Astrocyte of the spinal cord (primary cell): Measurements from ENCODE around the gene HOXA1.

Experiments
- DNase-seq: peaks from one replicate; pipeline ENCODE4 v3.0.0; 2011; ENCODE audit warnings: low read depth, low spot score
- H3K4me3 ChIP-seq: 2 replicates; pipeline ENCODE4 v1.5.1; 2011; ENCODE audit warnings: low read depth, mild to moderate bottlenecking, low read length, moderate library complexity
- in situ Hi-C: cut with HindIII; loops from 2 replicates; pipeline ENCODE4 v1.10.0; 2017; ENCODE audit warnings: low sequenced_read_pairs
- TF ChIP-seq, protein P1 (sequence below): IDR thresholded peaks from 2 replicates; pipeline ENCODE4 v1.5.1; 2012; ENCODE audit warnings: low read depth, mild to moderate bottlenecking, low read length, inconsistent platforms

The HOXA1 gene

DNA sequence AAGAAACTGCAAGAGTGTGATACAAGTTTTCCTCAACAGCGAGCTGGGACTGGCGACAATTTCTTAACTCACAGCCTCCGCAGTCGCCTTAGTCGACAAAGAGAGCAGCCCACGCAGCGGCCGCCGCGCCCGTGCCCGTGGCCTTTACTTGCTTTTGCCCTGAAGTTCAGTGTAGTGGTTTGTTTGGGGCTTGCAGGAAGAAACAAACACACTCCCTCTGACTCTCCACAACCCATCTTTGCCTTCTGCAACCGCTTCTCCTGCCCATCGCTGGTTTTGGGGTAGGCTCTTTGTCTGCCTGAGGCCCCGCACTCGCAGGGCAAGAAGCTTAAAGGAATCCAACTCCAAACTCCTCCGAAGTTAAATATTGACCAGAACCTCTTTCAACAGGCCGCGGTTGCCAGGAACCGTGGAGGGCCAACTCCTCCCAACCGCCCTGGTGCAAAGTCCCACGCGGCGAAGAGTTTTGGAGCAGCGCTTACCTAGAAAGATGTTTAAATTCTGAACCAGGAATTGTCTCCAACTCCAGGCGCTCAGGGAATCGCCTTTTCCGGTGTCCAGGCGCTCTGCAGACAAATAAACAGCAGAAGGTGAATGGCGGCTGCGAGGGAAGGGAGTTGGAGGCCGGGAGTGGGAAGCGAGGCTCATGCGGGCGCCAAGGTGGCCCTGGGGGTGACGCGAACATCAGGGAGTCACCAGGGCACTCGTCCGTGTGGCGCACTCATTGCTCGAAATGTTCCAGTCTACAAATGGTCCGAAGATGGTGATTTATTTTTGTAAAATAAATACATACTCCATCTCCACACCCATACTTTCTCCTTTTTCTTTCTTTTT, 26.5 kb upstream of the HOXA1 start:
- TF ChIP-seq, protein P1, sequence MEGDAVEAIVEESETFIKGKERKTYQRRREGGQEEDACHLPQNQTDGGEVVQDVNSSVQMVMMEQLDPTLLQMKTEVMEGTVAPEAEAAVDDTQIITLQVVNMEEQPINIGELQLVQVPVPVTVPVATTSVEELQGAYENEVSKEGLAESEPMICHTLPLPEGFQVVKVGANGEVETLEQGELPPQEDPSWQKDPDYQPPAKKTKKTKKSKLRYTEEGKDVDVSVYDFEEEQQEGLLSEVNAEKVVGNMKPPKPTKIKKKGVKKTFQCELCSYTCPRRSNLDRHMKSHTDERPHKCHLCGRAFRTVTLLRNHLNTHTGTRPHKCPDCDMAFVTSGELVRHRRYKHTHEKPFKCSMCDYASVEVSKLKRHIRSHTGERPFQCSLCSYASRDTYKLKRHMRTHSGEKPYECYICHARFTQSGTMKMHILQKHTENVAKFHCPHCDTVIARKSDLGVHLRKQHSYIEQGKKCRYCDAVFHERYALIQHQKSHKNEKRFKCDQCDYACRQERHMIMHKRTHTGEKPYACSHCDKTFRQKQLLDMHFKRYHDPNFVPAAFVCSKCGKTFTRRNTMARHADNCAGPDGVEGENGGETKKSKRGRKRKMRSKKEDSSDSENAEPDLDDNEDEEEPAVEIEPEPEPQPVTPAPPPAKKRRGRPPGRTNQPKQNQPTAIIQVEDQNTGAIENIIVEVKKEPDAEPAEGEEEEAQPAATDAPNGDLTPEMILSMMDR, result no peak
- DNase-seq, result no peak
- H3K4me3 ChIP-seq, result peak overlapping the region; percentile 64
- in situ Hi-C loops, result loop anchor here (10.0 kb wide), 1 partner anchor 267 kb away; no protein-coding TSS in a partner anchor

DNA sequence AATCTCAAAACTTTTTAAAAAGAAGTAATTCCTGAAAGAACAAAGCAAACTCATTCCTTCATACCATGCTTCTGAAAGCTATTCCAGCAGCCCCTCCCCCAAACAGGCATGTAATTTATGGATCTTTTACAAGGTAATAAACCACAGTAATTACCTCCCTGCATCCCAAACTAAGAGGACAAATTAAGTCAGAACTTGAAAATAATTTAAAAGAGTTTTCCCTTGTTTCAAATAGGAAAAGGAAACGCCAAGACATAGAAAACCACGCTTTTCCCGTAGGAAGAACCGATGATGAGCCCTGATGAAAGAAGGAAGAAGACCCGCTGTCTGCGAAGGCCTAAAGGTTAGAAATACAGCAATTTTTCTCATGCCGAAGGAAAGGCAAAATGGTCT, 25.9 kb upstream of the HOXA1 start:
- peak overlapping the region; percentile 64 for H3K4me3 ChIP-seq
- TF ChIP-seq, protein P1, result no peak
- in situ Hi-C loops, result loop anchor here (10.0 kb wide), 1 partner anchor 267 kb away; no protein-coding TSS in a partner anchor
- DNase-seq, result no peak

DNA sequence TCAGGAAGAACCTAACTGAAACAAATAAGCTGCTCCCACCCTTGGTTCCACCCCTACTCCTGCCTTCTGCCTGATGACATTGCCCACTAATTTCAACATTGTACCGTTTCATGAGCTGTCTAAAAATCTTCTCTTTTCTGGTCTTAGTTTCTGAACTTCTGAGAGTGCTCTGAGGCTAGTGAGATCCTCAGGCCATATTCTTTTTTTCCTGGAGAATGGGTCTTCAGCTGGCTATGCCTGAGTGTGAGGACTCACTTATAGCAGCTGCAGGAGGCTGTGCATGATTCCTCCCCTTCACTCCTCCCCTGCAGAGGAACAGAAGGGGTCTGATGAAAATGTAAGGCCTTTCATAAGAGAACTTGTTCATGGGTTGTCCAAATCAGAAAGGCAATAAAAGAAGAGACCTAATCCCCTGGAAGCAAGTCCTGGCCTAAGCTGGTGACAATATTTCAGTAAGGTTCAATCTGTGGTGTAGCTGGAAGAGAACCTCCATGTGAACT, 23.7 kb upstream of the HOXA1 start:
- in situ Hi-C loops, result no loop called here
- DNase-seq, result no peak

DNA sequence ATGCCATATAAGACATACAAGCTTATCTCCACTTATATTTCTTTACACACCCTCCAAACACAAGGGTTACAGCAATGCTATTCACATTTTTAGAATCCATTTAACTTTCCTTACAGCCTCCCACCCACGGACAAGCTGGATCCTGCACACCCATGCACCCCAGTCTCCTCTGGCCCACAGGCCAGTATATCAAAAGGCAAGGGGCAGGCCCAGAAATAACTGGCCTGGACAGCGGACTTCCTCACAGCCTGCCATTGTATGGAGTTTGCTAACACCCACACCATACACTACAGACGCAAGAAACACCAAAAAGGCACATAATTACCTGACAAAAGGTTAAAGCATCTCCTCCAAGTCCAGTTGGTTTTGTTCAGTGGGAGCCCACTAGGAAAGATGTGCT, 22.8 kb upstream of the HOXA1 start:
- H3K4me3 ChIP-seq, result peak overlapping the region; percentile 89
- no peak for DNase-seq
- TF ChIP-seq, protein P1, result no peak
- in situ Hi-C loops, result no loop called here

More for the DNA sequence above, 23.7 kb upstream of the HOXA1 start:
- TF ChIP-seq, protein P1, result no peak
- peak overlapping the region; percentile 89 for H3K4me3 ChIP-seq

DNA sequence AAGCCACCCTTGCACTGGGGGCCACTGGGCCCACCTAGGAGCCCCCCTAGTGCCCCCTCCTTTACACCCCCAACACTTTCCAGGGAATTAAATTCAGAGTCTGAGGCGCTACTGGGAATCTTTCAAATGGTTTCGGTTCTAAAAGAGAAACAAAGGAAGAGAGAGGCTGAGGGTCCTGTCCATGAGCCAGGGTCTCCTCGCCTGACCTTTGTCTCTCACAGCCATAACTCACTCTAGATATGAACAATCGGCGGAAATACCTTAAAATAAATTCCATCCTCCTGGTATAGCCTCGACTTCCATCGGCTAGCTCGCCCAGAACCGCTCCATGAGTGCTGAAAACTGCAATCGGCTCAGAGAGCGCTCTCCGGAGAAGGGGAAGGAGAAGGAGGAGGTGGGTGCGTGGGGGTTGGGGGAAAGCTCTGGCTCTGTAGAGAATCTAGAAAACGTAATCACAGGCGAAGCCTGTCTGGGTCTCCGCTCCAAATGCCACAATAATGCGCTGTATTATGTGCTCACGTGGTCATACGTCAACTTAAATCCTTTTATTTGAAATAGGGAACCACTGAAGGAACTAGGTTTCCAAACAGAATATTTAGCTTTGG, 22.2 kb upstream of the HOXA1 start:
- H3K4me3 ChIP-seq, result peak overlapping the region; percentile 89
- DNase-seq, result peak; percentile 91
- in situ Hi-C loops, result no loop called here

More for the DNA sequence above, 22.2 kb upstream of the HOXA1 start:
- TF ChIP-seq, protein P1, result no peak
